Fibroblast of pulmonary artery (primary cell): ENCODE data around the gene MICU2.

Experiments used
- DNase-seq: peaks from one replicate; pipeline ENCODE4 v3.0.0-alpha.2; 2010; ENCODE audit warnings: low read depth
- H3K4me3 ChIP-seq: replicated peaks from 2 replicates; pipeline ENCODE4 v1.5.1; 2011; ENCODE audit warnings: low read depth, mild to moderate bottlenecking, control low read depth, low read length, moderate library complexity
- CTCF ChIP-seq: IDR thresholded peaks from 2 replicates; pipeline ENCODE4 v1.5.1; 2011; ENCODE audit warnings: mild to moderate bottlenecking, control low read depth, low read length, inconsistent platforms; ENCODE audit errors: missing control alignments

The MICU2 gene

GRCh38 chr13:21580736-21581135 is 23.2 kb downstream of the MICU2 start:
- DNase-seq: no peak
- no peak for TF ChIP-seq CTCF
- H3K4me3 ChIP-seq: no peak overlapping the region

- DNase-seq: no peak
- no peak for TF ChIP-seq CTCF
- H3K4me3 ChIP-seq: no peak overlapping the region
These were observed 24.1 kb downstream of the MICU2 start for GRCh38 chr13:21579754-21580316.

GRCh38 chr13:21578748-21579147 is 25.2 kb downstream of the MICU2 start:
- DNase-seq: no peak
- H3K4me3 ChIP-seq: no peak overlapping the region
- TF ChIP-seq CTCF: no peak

GRCh38 chr13:21576426-21576825 is 27.5 kb downstream of the MICU2 start:
- H3K4me3 ChIP-seq: no peak overlapping the region
- TF ChIP-seq CTCF: no peak
- DNase-seq: no peak

- no peak overlapping the region for H3K4me3 ChIP-seq
- TF ChIP-seq CTCF: no peak
- no peak for DNase-seq
These were observed 29.9 kb downstream of the MICU2 start for GRCh38 chr13:21573920-21574712.

GRCh38 chr13:21569686-21570085 is 34.3 kb downstream of the MICU2 start:
- no peak for TF ChIP-seq CTCF
- DNase-seq: no peak
- H3K4me3 ChIP-seq: no peak overlapping the region

- TF ChIP-seq CTCF: no peak
- no peak overlapping the region for H3K4me3 ChIP-seq
- DNase-seq: no peak
These were observed 35.1 kb downstream of the MICU2 start for GRCh38 chr13:21568854-21569253.
